Karpas-422 (cell line): ENCODE measurements around the gene STX4. TPM values are rescaled to one million over a fixed set of nuclear protein-coding genes. Genes with fewer than 3 reads are reported as not detected.
A peak's percentile ranks its signal among the peaks of the same experiment; 100 is the strongest.

Source experiments
- DNase-seq: peaks from one replicate; pipeline ENCODE4 v3.0.0-alpha.2; 2015
- H2AFZ ChIP-seq: fragments of 200-600 bp; sonication (generic); 2 replicates; pipeline ENCODE4 v1.6.1; 2014; ENCODE audit warnings: antibody characterized with exemption, low read length, mixed read lengths
- H3K27ac ChIP-seq: fragments of 200-600 bp; sonication (generic); 2 replicates; pipeline ENCODE4 v1.5.1; 2014; ENCODE audit warnings: mild to moderate bottlenecking, low read length, moderate library complexity
- H3K27me3 ChIP-seq: fragments of 200-600 bp; sonication (generic); 2 replicates; pipeline ENCODE4 v1.6.1; 2014; ENCODE audit warnings: low read length, mixed read lengths
- H3K36me3 ChIP-seq: fragments of 200-600 bp; sonication (generic); 2 replicates; pipeline ENCODE4 v1.6.1; 2014; ENCODE audit warnings: low read length, mixed read lengths; ENCODE audit not compliant: insufficient read depth
- H3K4me1 ChIP-seq: fragments of 200-600 bp; sonication (generic); 2 replicates; pipeline ENCODE4 v1.6.1; 2014; ENCODE audit warnings: mild to moderate bottlenecking, low read length, mixed read lengths
- H3K4me2 ChIP-seq: fragments of 200-600 bp; sonication (generic); 2 replicates; pipeline ENCODE4 v1.6.1; 2014; ENCODE audit warnings: low read length, low read depth, mild to moderate bottlenecking; ENCODE audit not compliant: poor library complexity, severe bottlenecking
- H3K4me3 ChIP-seq: fragments of 200-600 bp; sonication (generic); 2 replicates; pipeline ENCODE4 v1.5.1; 2014; ENCODE audit warnings: mild to moderate bottlenecking, antibody characterized with exemption, low read length, mixed read lengths
- H3K79me2 ChIP-seq: fragments of 200-600 bp; sonication (generic); 2 replicates; pipeline ENCODE4 v1.6.1; 2014; ENCODE audit warnings: mild to moderate bottlenecking, low read length, mixed read lengths
- H3K9ac ChIP-seq: fragments of 200-600 bp; sonication (generic); 2 replicates; pipeline ENCODE4 v1.6.0; 2014; ENCODE audit warnings: low read length
- H3K9me2 ChIP-seq: fragments of 200-600 bp; sonication (generic), shearing (Covaris generic); replicated peaks from 2 replicates; pipeline ENCODE4 v1.6.0; 2014; ENCODE audit warnings: mild to moderate bottlenecking, low read length, moderate library complexity; ENCODE audit not compliant: insufficient read depth
- H3K9me3 ChIP-seq: fragments of 300-700, 200-600 bp; sonication (generic); 2 replicates; pipeline ENCODE4 v1.6.1; 2014; ENCODE audit warnings: low read length, mixed read lengths
- H4K20me1 ChIP-seq: fragments of 200-600 bp; sonication (generic); 2 replicates; pipeline ENCODE4 v1.6.1; 2014; ENCODE audit warnings: mild to moderate bottlenecking, antibody characterized with exemption, low read length, low read depth; ENCODE audit not compliant: insufficient read depth
- total RNA-seq: library from RNA; depleted of rRNA; stranded (reverse); fragments of >200 nt; shearing (Covaris generic); gene quantifications from 2 replicates; pipeline ENCODE4 v1.2.3, GENCODE V29; 2014; ENCODE audit warnings: low replicate concordance

Gene STX4
- total RNA-seq, 1 experiment from 2014 or later = 16.7 TPM

- Histone ChIP-seq H3K9ac (no peak overlapping the region), H3K27ac (no peak overlapping the region), H3K36me3 (peaks cover 4% of the 10 kb centered on the region; the same call in 1 of the 2 replicates), H3K9me2 (no peaks in the 10 kb centered on the region), H3K9me3 (no peaks in the 10 kb centered on the region), H3K79me2 (no peaks in the 10 kb centered on the region), H3K4me3 (no peak overlapping the region), H3K4me2 (no peak overlapping the region), H3K27me3 (no peaks in the 10 kb centered on the region), H3K4me1 (no peaks in the 10 kb centered on the region), H2AFZ (no peak overlapping the region), H4K20me1 (no peaks in the 10 kb centered on the region)
- DNase-seq = no peak
Measured at GRCh38 chr16:30989469-30990047, 43.8 kb upstream of the STX4 start.

GRCh38 chr16:30990105-30990504 is 43.3 kb upstream of the STX4 start:
- Histone ChIP-seq H3K9ac (no peak overlapping the region), H3K9me2 (no peaks in the 10 kb centered on the region), H3K4me3 (no peak overlapping the region), H3K27me3 (no peaks in the 10 kb centered on the region), H3K4me1 (no peaks in the 10 kb centered on the region), H3K36me3 (peaks cover 4% of the 10 kb centered on the region; the same call in 1 of the 2 replicates), H3K9me3 (no peaks in the 10 kb centered on the region), H4K20me1 (no peaks in the 10 kb centered on the region), H3K27ac (no peak overlapping the region), H3K79me2 (no peaks in the 10 kb centered on the region), H2AFZ (no peak overlapping the region), H3K4me2 (no peak overlapping the region)
- no peak for DNase-seq

GRCh38 chr16:30991052-30991451 is 42.3 kb upstream of the STX4 start:
- Histone ChIP-seq H3K9ac (no peak overlapping the region), H3K4me2 (no peak overlapping the region)

GRCh38 chr16:30992276-30992780 is 41.0 kb upstream of the STX4 start:
- DNase-seq = no peak
- no peaks in the 10 kb centered on the region for H3K9me3 ChIP-seq
- H4K20me1 ChIP-seq = no peaks in the 10 kb centered on the region
- H3K9ac ChIP-seq = no peak overlapping the region
- H3K4me3 ChIP-seq = no peak overlapping the region
- no peak overlapping the region for H3K27ac ChIP-seq
- no peak overlapping the region for H3K4me2 ChIP-seq
- H3K36me3 ChIP-seq = no peaks in the 10 kb centered on the region
- no peaks in the 10 kb centered on the region for H3K9me2 ChIP-seq
- H3K4me1 ChIP-seq = peaks cover 16% of the 10 kb centered on the region
- no peaks in the 10 kb centered on the region for H3K27me3 ChIP-seq
- H2AFZ ChIP-seq = no peak overlapping the region
- H3K79me2 ChIP-seq = no peaks in the 10 kb centered on the region

More at GRCh38 chr16:30991052-30991451, 42.3 kb upstream of the STX4 start:
- no peak overlapping the region for H2AFZ ChIP-seq
- H3K27ac ChIP-seq = no peak overlapping the region
- H3K4me3 ChIP-seq = no peak overlapping the region
- H3K27me3 ChIP-seq = no peaks in the 10 kb centered on the region
- H3K9me2 ChIP-seq = no peaks in the 10 kb centered on the region
- no peaks in the 10 kb centered on the region for H4K20me1 ChIP-seq
- no peaks in the 10 kb centered on the region for H3K36me3 ChIP-seq
- H3K79me2 ChIP-seq = no peaks in the 10 kb centered on the region
- no peaks in the 10 kb centered on the region for H3K9me3 ChIP-seq
- DNase-seq = no peak
- peaks cover 6% of the 10 kb centered on the region for H3K4me1 ChIP-seq

GRCh38 chr16:30992931-30993816 is 40.2 kb upstream of the STX4 start:
- Histone ChIP-seq H3K4me2 (no peak overlapping the region), H3K27ac (no peak overlapping the region), H3K9me2 (no peaks in the 10 kb centered on the region), H2AFZ (no peak overlapping the region), H3K9ac (no peak overlapping the region), H3K27me3 (no peaks in the 10 kb centered on the region), H3K4me1 (peaks cover 16% of the 10 kb centered on the region), H3K4me3 (no peak overlapping the region), H3K9me3 (no peaks in the 10 kb centered on the region), H3K79me2 (no peaks in the 10 kb centered on the region), H3K36me3 (no peaks in the 10 kb centered on the region), H4K20me1 (no peaks in the 10 kb centered on the region)
- no peak for DNase-seq

- Histone ChIP-seq H3K9ac (peak overlapping the region; percentile 73), H3K27me3 (no peaks in the 10 kb centered on the region), H2AFZ (no peak overlapping the region), H3K4me2 (peak overlapping the region; percentile 89), H3K36me3 (no peaks in the 10 kb centered on the region), H3K27ac (no peak overlapping the region), H3K4me1 (peaks cover 16% of the 10 kb centered on the region), H3K4me3 (peak overlapping the region; percentile 83; the same call in 1 of the 2 replicates), H3K79me2 (no peaks in the 10 kb centered on the region), H4K20me1 (no peaks in the 10 kb centered on the region), H3K9me2 (no peaks in the 10 kb centered on the region), H3K9me3 (no peaks in the 10 kb centered on the region)
- DNase-seq = no peak
Measured at GRCh38 chr16:30995927-30996323, 37.4 kb upstream of the STX4 start.

- peaks cover 16% of the 10 kb centered on the region for H3K4me1 ChIP-seq
- peak overlapping the region; percentile 73 for H3K9ac ChIP-seq
- H3K4me2 ChIP-seq = peak overlapping the region; percentile 89
- no peaks in the 10 kb centered on the region for H3K36me3 ChIP-seq
- peak overlapping the region; percentile 83 for H3K4me3 ChIP-seq
- peak overlapping the region; percentile 48; the same call in 1 of the 2 replicates for H2AFZ ChIP-seq
- no peaks in the 10 kb centered on the region for H3K9me2 ChIP-seq
- no peaks in the 10 kb centered on the region for H3K27me3 ChIP-seq
- H3K9me3 ChIP-seq = no peaks in the 10 kb centered on the region
- H3K27ac ChIP-seq = no peak overlapping the region
- H4K20me1 ChIP-seq = no peaks in the 10 kb centered on the region
- no peaks in the 10 kb centered on the region for H3K79me2 ChIP-seq
- DNase-seq = no peak
Measured at GRCh38 chr16:30996324-30996984, 36.9 kb upstream of the STX4 start.
